Hepatocyte (in vitro differentiated cells): ENCODE data around the gene PPP1R9A. TPM values are rescaled to one million over a fixed set of nuclear protein-coding genes. Genes with fewer than 3 reads are reported as not detected.
A peak's percentile ranks its signal among the peaks of the same experiment; 100 is the strongest.

Source experiments
- DNase-seq: peaks from one replicate; pipeline ENCODE4 v3.0.0-alpha.2; 2016; ENCODE audit warnings: low spot score
- H2AFZ ChIP-seq: fragments of 200-600 bp; sonication (generic); 2 replicates; pipeline ENCODE4 v1.6.0; 2016; ENCODE audit warnings: antibody characterized with exemption, mild to moderate bottlenecking
- H3K27ac ChIP-seq: fragments of 200-600 bp; sonication (generic); 2 replicates; pipeline ENCODE4 v1.5.1; 2016; ENCODE audit warnings: mild to moderate bottlenecking
- H3K27me3 ChIP-seq: fragments of 200-600 bp; sonication (generic); 2 replicates; pipeline ENCODE4 v1.6.1; 2016
- H3K36me3 ChIP-seq: fragments of 200-600 bp; sonication (generic); replicated peaks from 2 replicates; pipeline ENCODE4 v1.5.1; 2016; ENCODE audit warnings: low read depth; ENCODE audit not compliant: insufficient read depth
- H3K4me1 ChIP-seq: fragments of 200-600 bp; sonication (generic); 2 replicates; pipeline ENCODE4 v1.5.1; 2016; ENCODE audit warnings: mild to moderate bottlenecking, moderate library complexity; ENCODE audit not compliant: insufficient read depth
- H3K4me2 ChIP-seq: fragments of 200-600 bp; sonication (generic); 2 replicates; pipeline ENCODE4 v1.6.0; 2016
- H3K4me3 ChIP-seq: fragments of 200-600 bp; sonication (generic); 2 replicates; pipeline ENCODE4 v1.5.1; 2016; ENCODE audit warnings: mild to moderate bottlenecking
- H3K79me2 ChIP-seq: fragments of 200-600 bp; sonication (generic); 2 replicates; pipeline ENCODE4 v1.6.0; 2017; ENCODE audit warnings: mild to moderate bottlenecking
- H3K9me2 ChIP-seq: fragments of 200-600 bp; sonication (generic); replicated peaks from 2 replicates; pipeline ENCODE4 v1.6.0; 2017; ENCODE audit warnings: mild to moderate bottlenecking; ENCODE audit not compliant: insufficient read depth
- H3K9me3 ChIP-seq: fragments of 200-600 bp; sonication (generic); 2 replicates; pipeline ENCODE4 v1.5.1; 2016; ENCODE audit warnings: low read depth, mild to moderate bottlenecking
- H4K20me1 ChIP-seq: fragments of 200-600 bp; sonication (generic); 2 replicates; pipeline ENCODE4 v1.6.0; 2016; ENCODE audit warnings: mild to moderate bottlenecking; ENCODE audit not compliant: insufficient read depth, poor library complexity, severe bottlenecking
- CTCF ChIP-seq: fragments of 200-600 bp; sonication (generic); IDR thresholded peaks from 2 replicates; pipeline ENCODE4 v1.5.1; 2016; ENCODE audit warnings: antibody characterized with exemption, mild to moderate bottlenecking; ENCODE audit not compliant: poor library complexity
- EZH2 ChIP-seq: fragments of 200-600 bp; sonication (generic); IDR thresholded peaks from 2 replicates; pipeline ENCODE4 v1.6.1; 2016; ENCODE audit warnings: antibody characterized with exemption, mild to moderate bottlenecking, borderline replicate concordance
- EZH2phosphoT487 ChIP-seq: fragments of 200-600 bp; sonication (generic); IDR thresholded peaks from one replicate; pipeline ENCODE4 v1.6.1; 2018; ENCODE audit warnings: antibody characterized with exemption, mild to moderate bottlenecking, low read depth, moderate library complexity; ENCODE audit not compliant: unreplicated experiment, severe bottlenecking
- WGBS: methylation state at CpG from one replicate; pipeline ENCODE4 v1.1.6; 2016; ENCODE audit warnings: low lambda C conversion rate; ENCODE audit errors: missing lambda C conversion rate; 5-methylcytosine and 5-hydroxymethylcytosine counted together
- polyA plus RNA-seq: library from polyadenylated mRNA; unstranded; fragments of >200 nt; fragmentation: Nextera tagmentation; extraction: Ambion mirVana; gene quantifications from 2 replicates; pipeline ENCODE4 v1.2.1, GENCODE V29; 2016
- total RNA-seq: library from RNA; depleted of rRNA; stranded (reverse); fragments of >200 nt; gene quantifications from 2 replicates; pipeline ENCODE4 v1.2.3, GENCODE V29; 2014

The PPP1R9A gene
- total and polyA plus RNA-seq, 2 experiments from 2014 or later, result 11.7 to 25.7 TPM

- no peak for TF ChIP-seq CTCF
- no peak for TF ChIP-seq EZH2phosphoT487
- TF ChIP-seq EZH2, result no peak
- Histone ChIP-seq H3K27me3 (no peaks in the 10 kb centered on the region), H3K79me2 (no peaks in the 10 kb centered on the region), H3K4me1 (no peaks in the 10 kb centered on the region), H3K36me3 (no peaks in the 10 kb centered on the region), H4K20me1 (no peaks in the 10 kb centered on the region), H3K27ac (no peak overlapping the region), H3K9me3 (no peaks in the 10 kb centered on the region), H3K4me2 (no peak overlapping the region), H3K9me2 (no peaks in the 10 kb centered on the region), H3K4me3 (no peak overlapping the region), H2AFZ (no peak overlapping the region)
- no peak for DNase-seq
Observed at GRCh38 chr7:95191795-95192194, 284.4 kb downstream of the PPP1R9A start.

GRCh38 chr7:95198863-95199262, 291.5 kb downstream of the PPP1R9A start:
- no peaks in the 10 kb centered on the region for H4K20me1 ChIP-seq
- no peaks in the 10 kb centered on the region for H3K36me3 ChIP-seq
- no peaks in the 10 kb centered on the region for H3K27me3 ChIP-seq
- H3K9me3 ChIP-seq, result no peaks in the 10 kb centered on the region
- no peaks in the 10 kb centered on the region for H3K79me2 ChIP-seq
- H3K9me2 ChIP-seq, result no peaks in the 10 kb centered on the region
- H3K4me2 ChIP-seq, result no peak overlapping the region
- no peak overlapping the region for H3K4me3 ChIP-seq
- WGBS, result 47% methylated on average over 1 of the region's 1 CpG
- H2AFZ ChIP-seq, result no peak overlapping the region
- no peak for TF ChIP-seq EZH2phosphoT487
- no peak for TF ChIP-seq CTCF
- no peak for DNase-seq
- H3K4me1 ChIP-seq, result no peaks in the 10 kb centered on the region
- no peak overlapping the region for H3K27ac ChIP-seq

- H3K79me2 ChIP-seq, result no peaks in the 10 kb centered on the region
- H2AFZ ChIP-seq, result no peak overlapping the region
- 72% methylated on average over 3 of the region's 3 CpGs for WGBS
- no peaks in the 10 kb centered on the region for H3K4me1 ChIP-seq
- H3K36me3 ChIP-seq, result no peaks in the 10 kb centered on the region
- TF ChIP-seq CTCF (peak; percentile 87), EZH2phosphoT487 (no peak)
- H3K9me3 ChIP-seq, result no peaks in the 10 kb centered on the region
- no peak overlapping the region for H3K4me3 ChIP-seq
- DNase-seq, result peak; percentile 71
- H3K27me3 ChIP-seq, result no peaks in the 10 kb centered on the region
- H4K20me1 ChIP-seq, result no peaks in the 10 kb centered on the region
- no peaks in the 10 kb centered on the region for H3K9me2 ChIP-seq
- no peak overlapping the region for H3K4me2 ChIP-seq
- no peak overlapping the region for H3K27ac ChIP-seq
Observed at GRCh38 chr7:95199779-95200558, 292.6 kb downstream of the PPP1R9A start.

- Histone ChIP-seq H3K9me2 (no peaks in the 10 kb centered on the region), H3K9me3 (no peaks in the 10 kb centered on the region), H3K36me3 (no peaks in the 10 kb centered on the region), H4K20me1 (no peaks in the 10 kb centered on the region), H3K4me3 (no peak overlapping the region), H3K27ac (no peak overlapping the region), H2AFZ (no peak overlapping the region), H3K4me1 (no peaks in the 10 kb centered on the region), H3K27me3 (no peaks in the 10 kb centered on the region), H3K79me2 (no peaks in the 10 kb centered on the region), H3K4me2 (no peak overlapping the region)
- no peak for DNase-seq
- TF ChIP-seq CTCF, result no peak
- no peak for TF ChIP-seq EZH2phosphoT487
- no peak for TF ChIP-seq EZH2
- 94% methylated on average over 1 of the region's 1 CpG for WGBS
Observed at GRCh38 chr7:95200741-95201140, 293.3 kb downstream of the PPP1R9A start.
